NCI-H187 (cell line): ENCODE data around the gene GRM7.
"Not testable (repeated sequence)": the region's sequence is repeated elsewhere in the genome, so short reads cannot be mapped to it uniquely, and the experiment has no call there.

Source experiments
- DNase-seq, 2 experiments: peaks; one replicate each; lab custom pipeline; 2025; lab: John Stamatoyannopoulos, UW

Gene GRM7

DNA sequence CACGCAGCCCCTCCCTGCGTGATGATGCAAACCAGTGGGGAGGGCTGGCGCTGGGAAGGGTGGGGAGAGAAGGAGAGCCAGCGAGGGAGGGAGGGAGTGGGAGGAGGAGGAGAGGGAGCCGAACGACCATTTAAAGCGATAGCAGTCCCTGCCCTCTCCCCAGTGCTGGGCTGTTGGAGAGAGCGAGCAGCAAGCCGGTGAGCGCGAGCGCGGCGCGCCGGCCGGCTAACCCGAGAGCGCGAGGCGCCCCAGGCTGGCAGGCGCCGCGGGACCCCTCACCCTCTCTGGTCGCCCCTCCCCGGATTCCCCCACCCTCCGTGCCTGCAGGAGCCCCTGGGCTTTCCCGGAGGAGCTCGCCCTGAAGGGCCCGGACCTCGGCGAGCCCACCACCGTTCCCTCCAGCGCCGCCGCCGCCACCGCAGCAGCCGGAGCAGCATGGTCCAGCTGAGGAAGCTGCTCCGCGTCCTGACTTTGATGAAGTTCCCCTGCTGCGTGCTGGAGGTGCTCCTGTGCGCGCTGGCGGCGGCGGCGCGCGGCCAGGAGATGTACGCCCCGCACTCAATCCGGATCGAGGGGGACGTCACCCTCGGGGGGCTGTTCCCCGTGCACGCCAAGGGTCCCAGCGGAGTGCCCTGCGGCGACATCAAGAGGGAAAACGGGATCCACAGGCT lies at the start of gene GRM7:
GRM7 (plus strand) TSS at position 162 of the 671 bp plus-strand sequence.
- no peak for DNase-seq

DNA sequence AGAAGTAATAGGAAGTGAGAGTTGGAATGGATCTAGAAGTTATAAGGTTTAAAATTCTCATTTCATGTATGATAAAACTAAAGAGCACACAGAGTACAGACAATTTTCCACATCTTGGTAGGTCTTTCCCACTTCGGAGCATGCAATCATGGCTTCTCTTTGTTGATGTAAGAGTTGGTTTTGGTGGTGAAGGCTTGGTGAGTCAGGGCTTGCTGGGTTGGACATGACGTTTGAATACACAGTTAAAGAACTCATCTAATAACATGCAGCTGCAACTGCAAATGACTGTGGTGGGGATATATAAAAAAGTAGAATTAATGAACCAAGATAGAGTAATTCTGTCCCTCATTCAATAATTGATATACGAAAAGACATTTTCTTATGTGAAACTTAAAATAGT lies 39.5 kb upstream of the GRM7 start:
- DNase-seq = no peak

DNA sequence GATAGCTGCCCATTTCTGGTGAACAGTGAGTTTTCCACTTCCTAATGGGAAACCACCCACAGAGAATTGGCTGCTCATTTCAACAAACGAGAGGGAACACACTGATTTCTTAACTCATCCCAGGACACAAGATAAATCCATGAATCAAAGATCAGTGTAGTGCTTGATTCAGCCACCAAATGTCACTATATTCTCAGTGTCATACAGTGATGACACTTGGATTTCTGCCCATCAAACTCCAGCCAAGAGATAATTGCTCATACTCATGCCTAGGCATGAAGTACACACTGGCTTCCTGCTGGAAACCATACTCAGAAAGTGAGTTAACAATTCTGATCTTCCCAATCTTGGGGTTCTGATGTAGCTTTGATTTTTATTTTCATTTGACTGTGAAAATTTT lies 35.4 kb upstream of the GRM7 start:
- DNase-seq = no peak

GRCh38 chr3:6827453-6827852 lies 33.5 kb upstream of the GRM7 start:
- no peak for DNase-seq

- no peak for DNase-seq
Observed at GRCh38 chr3:6844723-6845122, 16.2 kb upstream of the GRM7 start.

- DNase-seq = no peak
Observed at GRCh38 chr3:6854184-6854583, 6.7 kb upstream of the GRM7 start.

- no peak for DNase-seq
Observed at GRCh38 chr3:6857510-6857909, 3.4 kb upstream of the GRM7 start.

- no peak for DNase-seq
Observed at GRCh38 chr3:6860149-6860953, 564 bp upstream of the GRM7 start.

DNA sequence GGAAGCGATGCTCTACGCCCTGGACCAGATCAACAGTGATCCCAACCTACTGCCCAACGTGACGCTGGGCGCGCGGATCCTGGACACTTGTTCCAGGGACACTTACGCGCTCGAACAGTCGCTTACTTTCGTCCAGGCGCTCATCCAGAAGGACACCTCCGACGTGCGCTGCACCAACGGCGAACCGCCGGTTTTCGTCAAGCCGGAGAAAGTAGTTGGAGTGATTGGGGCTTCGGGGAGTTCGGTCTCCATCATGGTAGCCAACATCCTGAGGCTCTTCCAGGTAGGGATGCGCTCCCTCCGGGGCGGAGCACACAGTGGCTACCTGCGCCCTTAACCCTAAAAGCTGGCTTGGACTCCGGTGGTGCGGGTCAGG lies 698 bp downstream of the GRM7 start:
- DNase-seq = no peak

- no peak for DNase-seq
Observed at GRCh38 chr3:6862041-6862879, 1.3 kb downstream of the GRM7 start.

GRCh38 chr3:6862880-6863195 lies 1.9 kb downstream of the GRM7 start:
- no peak for DNase-seq

DNA sequence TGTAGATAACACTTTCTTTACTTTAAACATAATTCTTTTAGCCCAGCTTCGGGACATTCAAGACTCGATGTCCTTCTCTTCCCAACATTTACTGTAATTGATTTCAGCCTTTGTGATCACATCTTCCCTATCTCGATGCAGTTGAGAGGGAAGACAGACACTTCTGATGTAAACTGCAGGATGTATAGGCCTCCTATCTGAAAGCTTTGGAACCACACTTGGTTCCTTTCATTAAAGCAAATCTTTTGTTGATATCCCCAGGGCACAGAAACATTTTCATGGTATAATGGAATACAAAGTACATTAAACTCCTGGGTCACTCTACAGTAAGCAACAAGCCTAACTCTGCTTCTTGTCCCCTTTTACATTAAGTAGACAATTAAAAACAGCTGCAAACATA lies 6.4 kb downstream of the GRM7 start:
- DNase-seq = no peak

GRCh38 chr3:6878731-6879130 lies 17.8 kb downstream of the GRM7 start:
- no peak for DNase-seq

GRCh38 chr3:6912240-6912639 lies 51.3 kb downstream of the GRM7 start:
- no peak for DNase-seq

GRCh38 chr3:6915898-6916297 lies 55.0 kb downstream of the GRM7 start:
- DNase-seq = no peak

DNA sequence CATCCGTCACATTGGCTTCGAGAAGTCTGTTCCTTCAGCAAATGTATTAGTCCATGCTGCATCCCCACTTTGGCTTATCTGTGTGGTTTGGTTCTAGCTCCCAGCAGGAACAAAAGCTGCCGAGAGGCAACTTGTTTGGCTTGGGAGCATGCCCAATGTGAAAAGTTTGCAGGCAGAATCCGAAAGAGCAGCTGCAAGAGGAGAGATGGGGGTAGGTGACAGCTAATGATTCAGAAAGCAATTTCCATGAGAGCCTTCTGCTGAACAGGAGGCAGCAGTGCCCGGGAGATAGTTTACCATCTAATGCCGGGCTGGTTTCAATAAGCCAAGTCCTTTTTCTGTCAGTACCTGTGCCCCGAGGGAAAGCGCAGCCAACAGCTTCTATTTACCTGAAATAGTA lies 60.2 kb downstream of the GRM7 start:
- DNase-seq = no peak

- DNase-seq = no peak
Observed at GRCh38 chr3:6921876-6922275, 61.0 kb downstream of the GRM7 start.

DNA sequence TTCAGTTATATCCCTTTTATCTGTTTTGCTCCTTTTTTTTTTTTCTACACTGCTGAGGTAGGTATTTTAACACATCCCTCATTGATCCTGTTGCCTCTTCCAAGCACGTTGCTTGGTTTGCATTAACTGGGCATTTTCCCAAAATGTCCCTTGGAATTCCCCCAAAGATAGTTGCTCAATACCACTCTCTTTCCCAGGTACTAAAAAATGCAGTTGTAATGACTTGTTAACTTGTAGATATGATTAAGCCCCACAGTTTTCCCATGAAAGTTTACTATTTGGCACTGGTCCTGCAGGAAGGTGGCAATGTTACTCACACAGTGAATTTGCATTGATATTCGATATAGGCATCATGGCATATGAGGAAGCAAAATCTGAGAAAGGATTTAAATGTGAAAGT lies 67.1 kb downstream of the GRM7 start:
- DNase-seq = no peak

- DNase-seq = no peak
Observed at GRCh38 chr3:6929918-6930317, 69.0 kb downstream of the GRM7 start.

DNA sequence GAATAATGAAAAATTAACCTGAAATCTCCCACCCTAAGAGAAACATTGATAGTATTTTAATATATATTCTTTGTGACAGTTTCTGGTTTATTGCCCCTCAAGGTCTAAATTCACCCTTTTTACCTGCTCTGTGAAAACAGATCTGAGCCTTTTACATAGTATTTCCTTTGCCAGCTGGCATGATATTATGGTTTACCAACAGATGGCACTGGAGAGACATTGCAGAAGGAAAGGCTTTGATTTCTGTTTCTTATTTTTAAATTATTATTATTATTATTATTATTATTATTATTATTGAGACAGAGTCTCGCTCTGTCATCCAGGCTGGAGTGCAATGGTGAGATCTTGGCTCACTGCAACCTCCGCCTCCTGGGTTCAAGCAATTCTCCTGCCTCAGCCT lies 74.5 kb downstream of the GRM7 start:
- not testable (repeated sequence) for DNase-seq

GRCh38 chr3:6935970-6936369 lies 75.1 kb downstream of the GRM7 start:
- no peak for DNase-seq

DNA sequence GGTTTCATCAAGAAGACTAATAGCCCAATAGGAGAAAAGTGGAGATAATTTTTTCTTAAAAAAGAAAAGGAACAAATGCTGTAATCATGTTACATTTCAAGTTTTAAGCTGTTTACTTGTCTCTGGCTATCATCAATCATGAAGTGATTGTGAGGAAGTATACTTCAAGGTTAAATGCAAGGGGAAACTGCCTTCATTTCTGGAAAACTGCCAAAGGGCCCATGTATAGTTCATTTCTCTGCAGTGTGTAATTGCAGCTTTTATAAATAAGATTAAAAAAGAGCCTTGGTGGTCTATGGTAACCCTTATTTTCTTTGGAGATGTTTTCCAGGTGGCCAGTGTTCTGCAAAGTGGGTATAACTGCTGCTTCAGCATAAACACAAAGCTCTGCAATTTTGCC lies 101.9 kb downstream of the GRM7 start:
- DNase-seq = no peak

GRCh38 chr3:6965881-6966280 lies 105.0 kb downstream of the GRM7 start:
- no peak for DNase-seq
